Stimulated activated CD8-positive, alpha-beta memory T cell treated with anti-CD3 and anti-CD28 coated beads, Interleukin-12 subunit alpha, Interleukin-12 subunit beta, amount 100 ng/mL, for 24 hours (primary cell): ENCODE measurements around the gene TLX3.
"Not testable (repeated sequence)": the region's sequence is repeated elsewhere in the genome, so short reads cannot be mapped to it uniquely, and the experiment has no call there.

Experiments
- DNase-seq: peaks from one replicate; pipeline ENCODE4 v3.0.0-alpha.2; 2020; ENCODE audit errors: extremely low read depth

The TLX3 gene

GRCh38 chr5:171308453-171309275 is at the start of gene TLX3:
Gene TLX3 (plus strand): TSS chr5:171309248. CDS start chr5:171309366, 118 bp downstream.
- DNase-seq, result no peak

GRCh38 chr5:171261361-171261760 is 47.7 kb upstream of the TLX3 start:
- no peak for DNase-seq

GRCh38 chr5:171261904-171262303 is 47.1 kb upstream of the TLX3 start:
- DNase-seq, result no peak

- DNase-seq, result no peak
Measured at GRCh38 chr5:171263181-171263580, 45.9 kb upstream of the TLX3 start.

- DNase-seq, result no peak
Measured at GRCh38 chr5:171264843-171265242, 44.2 kb upstream of the TLX3 start.

GRCh38 chr5:171268700-171269620 is 40.1 kb upstream of the TLX3 start:
- no peak for DNase-seq

- DNase-seq, result no peak
Measured at GRCh38 chr5:171269717-171270116, 39.3 kb upstream of the TLX3 start.

- DNase-seq, result no peak
Measured at GRCh38 chr5:171270136-171270535, 38.9 kb upstream of the TLX3 start.

- no peak for DNase-seq
Measured at GRCh38 chr5:171271798-171272197, 37.2 kb upstream of the TLX3 start.

GRCh38 chr5:171272996-171273970 is 35.8 kb upstream of the TLX3 start:
- DNase-seq, result no peak

- no peak for DNase-seq
Measured at GRCh38 chr5:171275841-171276544, 33.1 kb upstream of the TLX3 start.

- DNase-seq, result no peak
Measured at GRCh38 chr5:171283753-171284152, 25.3 kb upstream of the TLX3 start.

- no peak for DNase-seq
Measured at GRCh38 chr5:171285465-171285864, 23.6 kb upstream of the TLX3 start.

GRCh38 chr5:171288066-171288465 is 21.0 kb upstream of the TLX3 start:
- no peak for DNase-seq

- no peak for DNase-seq
Measured at GRCh38 chr5:171291371-171291770, 17.7 kb upstream of the TLX3 start.

- no peak for DNase-seq
Measured at GRCh38 chr5:171295299-171295698, 13.7 kb upstream of the TLX3 start.

GRCh38 chr5:171295801-171296200 is 13.2 kb upstream of the TLX3 start:
- DNase-seq, result no peak

- DNase-seq, result not testable (repeated sequence)
Measured at GRCh38 chr5:171297941-171298340, 11.1 kb upstream of the TLX3 start.

GRCh38 chr5:171299228-171299627 is 9.8 kb upstream of the TLX3 start:
- DNase-seq, result no peak

GRCh38 chr5:171299851-171300250 is 9.2 kb upstream of the TLX3 start:
- DNase-seq, result no peak

- no peak for DNase-seq
Measured at GRCh38 chr5:171300358-171300757, 8.7 kb upstream of the TLX3 start.
